Caki2 (cell line): ENCODE measurements around the gene EML3. TPM values are rescaled to one million over a fixed set of nuclear protein-coding genes. Genes with fewer than 3 reads are reported as not detected.
"Not testable (repeated sequence)": the region's sequence is repeated elsewhere in the genome, so short reads cannot be mapped to it uniquely, and the experiment has no call there.

ENCODE experiments used
- DNase-seq: peaks from one replicate; pipeline ENCODE4 v3.0.0-alpha.2; 2015; ENCODE audit warnings: low read depth
- in situ Hi-C: cut with HindIII; loops from 2 replicates; pipeline ENCODE4 v1.10.0; 2016; ENCODE audit warnings: low sequenced_read_pairs, low pct_unique_long_range_greater_than_20kb, mixed read lengths
- total RNA-seq: library from RNA; depleted of rRNA; stranded (reverse); fragments of >200 nt; shearing (Covaris generic); gene quantifications from 2 replicates; pipeline ENCODE4 v1.2.3, GENCODE V29; 2014; ENCODE audit warnings: low replicate concordance

The EML3 gene
- total RNA-seq, 1 experiment from 2014 or later = 16.1 TPM

GRCh38 chr11:62602141-62603071, 10.2 kb downstream of the EML3 start:
- in situ Hi-C loops = no loop called here
- no peak for DNase-seq

- DNase-seq = peak; percentile 97
- in situ Hi-C loops = no loop called here
These were observed 11.0 kb downstream of the EML3 start, which contains the start of gene MTA2 for GRCh38 chr11:62601372-62602140. Gene MTA2, minus strand, starts transcription at chr11:62601865. Its CDS starts 415 bp downstream, at chr11:62601450.

- in situ Hi-C loops = no loop called here
- DNase-seq = no peak
These were observed 11.5 kb downstream of the EML3 start for GRCh38 chr11:62601122-62601371.

GRCh38 chr11:62600367-62601121, 12.0 kb downstream of the EML3 start:
- in situ Hi-C loops = no loop called here
- DNase-seq = no peak

GRCh38 chr11:62599901-62600300, 12.7 kb downstream of the EML3 start:
- DNase-seq = no peak
- in situ Hi-C loops = no loop called here

- peak; percentile 97 for DNase-seq
- in situ Hi-C loops = no loop called here
These were observed 13.4 kb downstream of the EML3 start for GRCh38 chr11:62599069-62599696.

GRCh38 chr11:62595124-62595523, 17.5 kb downstream of the EML3 start:
- DNase-seq = no peak
- in situ Hi-C loops = no loop called here

GRCh38 chr11:62593434-62594044, 19.0 kb downstream of the EML3 start:
- no peak for DNase-seq
- in situ Hi-C loops = no loop called here

- no peak for DNase-seq
- in situ Hi-C loops = no loop called here
These were observed 19.6 kb downstream of the EML3 start for GRCh38 chr11:62592989-62593421.

GRCh38 chr11:62592146-62592815, 20.3 kb downstream of the EML3 start:
- no peak for DNase-seq
- in situ Hi-C loops = no loop called here

- in situ Hi-C loops = no loop called here
- DNase-seq = peak; percentile 97
These were observed 21.0 kb downstream of the EML3 start, which contains the start of gene TUT1 for GRCh38 chr11:62591448-62592145. Gene TUT1, minus strand, starts transcription at chr11:62591523. Its CDS starts 38 bp downstream, at chr11:62591485.

GRCh38 chr11:62588966-62589637, 23.5 kb downstream of the EML3 start:
- DNase-seq = peak; percentile 62
- in situ Hi-C loops = no loop called here

- in situ Hi-C loops = not testable (repeated sequence)
These were observed 27.2 kb downstream of the EML3 start for GRCh38 chr11:62585356-62585755.

GRCh38 chr11:62581735-62582134, 30.8 kb downstream of the EML3 start:
- in situ Hi-C loops, DNase-seq: not testable (repeated sequence)

More at GRCh38 chr11:62585356-62585755, 27.2 kb downstream of the EML3 start:
- DNase-seq = not testable (repeated sequence)

GRCh38 chr11:62580959-62581715, 31.4 kb downstream of the EML3 start:
- in situ Hi-C loops = no loop called here
- DNase-seq = no peak
